ENCODE data around the gene AGAP9. TPM values are rescaled to one million over a fixed set of nuclear protein-coding genes. Genes with fewer than 3 reads are reported as not detected.
"Not testable (repeated sequence)": the region's sequence is repeated elsewhere in the genome, so short reads cannot be mapped to it uniquely, and the experiment has no call there.

The AGAP9 gene
- total RNA-seq, 1 donor from 2014 or later, result 12.2 TPM

GRCh38 chr10:47456079-47456785 is 67.2 kb downstream of the AGAP9 start:
- no peak overlapping the region for H3K27ac Mint-ChIP-seq (ENCODE audit: unreplicated experiment)
- no peak overlapping the region for H3K4me3 Mint-ChIP-seq
- H3K36me3 Mint-ChIP-seq (ENCODE audit: low read depth), result no peaks in the 10 kb centered on the region
- TF ChIP-seq CTCF (conservative IDR thresholded peaks at IDR 0.05), result no peak
- no peak for DNase-seq (ENCODE audit: low read depth, low spot score)
- H3K4me1 Mint-ChIP-seq, result peaks cover 13% of the 10 kb centered on the region
- H3K27me3 Mint-ChIP-seq (ENCODE audit: low read depth), result no peaks in the 10 kb centered on the region
- no peaks in the 10 kb centered on the region for H3K9me3 Mint-ChIP-seq

GRCh38 chr10:47455350-47456078 is 67.9 kb downstream of the AGAP9 start:
- not testable (repeated sequence) for H3K36me3 Mint-ChIP-seq (ENCODE audit: low read depth); DNase-seq (ENCODE audit: low read depth, low spot score); H3K4me3 Mint-ChIP-seq; H3K27ac Mint-ChIP-seq (ENCODE audit: unreplicated experiment); H3K4me1 Mint-ChIP-seq; H3K27me3 Mint-ChIP-seq (ENCODE audit: low read depth); H3K9me3 Mint-ChIP-seq

GRCh38 chr10:47454780-47455058 is 68.7 kb downstream of the AGAP9 start:
- Mint-ChIP-seq H3K27ac (ENCODE audit: unreplicated experiment) (no peak overlapping the region), H3K9me3 (no peaks in the 10 kb centered on the region), H3K4me3 (no peak overlapping the region), H3K27me3 (ENCODE audit: low read depth) (no peaks in the 10 kb centered on the region), H3K4me1 (peaks cover 10% of the 10 kb centered on the region), H3K36me3 (ENCODE audit: low read depth) (no peaks in the 10 kb centered on the region)
- DNase-seq (ENCODE audit: low read depth, low spot score), result no peak
- TF ChIP-seq CTCF (conservative IDR thresholded peaks at IDR 0.05), result no peak

- no peak overlapping the region for H3K4me3 Mint-ChIP-seq
Measured at GRCh38 chr10:47454008-47454779, 69.2 kb downstream of the AGAP9 start.

GRCh38 chr10:47453141-47454007 is 70.1 kb downstream of the AGAP9 start:
- no peaks in the 10 kb centered on the region for H3K9me3 Mint-ChIP-seq
- no peak for TF ChIP-seq CTCF (conservative IDR thresholded peaks at IDR 0.05)
- H3K4me3 Mint-ChIP-seq, result no peak overlapping the region
- no peaks in the 10 kb centered on the region for H3K36me3 Mint-ChIP-seq (ENCODE audit: low read depth)
- H3K27me3 Mint-ChIP-seq (ENCODE audit: low read depth), result no peaks in the 10 kb centered on the region
- H3K4me1 Mint-ChIP-seq, result peaks cover 12% of the 10 kb centered on the region
- H3K27ac Mint-ChIP-seq (ENCODE audit: unreplicated experiment), result no peak overlapping the region
- DNase-seq (ENCODE audit: low read depth, low spot score), result no peak

More at GRCh38 chr10:47454008-47454779, 69.2 kb downstream of the AGAP9 start:
- Mint-ChIP-seq H3K27me3 (ENCODE audit: low read depth) (no peaks in the 10 kb centered on the region), H3K36me3 (ENCODE audit: low read depth) (no peaks in the 10 kb centered on the region), H3K9me3 (no peaks in the 10 kb centered on the region), H3K4me1 (peaks cover 10% of the 10 kb centered on the region), H3K27ac (ENCODE audit: unreplicated experiment) (no peak overlapping the region)
- no peak for TF ChIP-seq CTCF (conservative IDR thresholded peaks at IDR 0.05)
- DNase-seq (ENCODE audit: low read depth, low spot score), result no peak

All from neural crest cell (in vitro differentiated cells).